B cell (primary cell): ENCODE measurements around the gene TRPV4.

Source experiments
- CTCF ChIP-seq: fragments of 200-600 bp; IDR thresholded peaks from one replicate; pipeline ENCODE4 v1.8.0; 2022; ENCODE audit warnings: antibody characterized with exemption, mild to moderate bottlenecking
- EZH2 ChIP-seq: IDR thresholded peaks from 2 replicates; pipeline ENCODE4 v1.6.1; 2012; ENCODE audit warnings: borderline replicate concordance, low read depth, mild to moderate bottlenecking, moderate library complexity, low read length; ENCODE audit not compliant: insufficient read depth, poor library complexity, severe bottlenecking

- TF ChIP-seq CTCF (no peak), EZH2 (no peak)
These were observed 15.5 kb downstream of the TRPV4 start for GRCh38 chr12:109817627-109818231.
